H1 (cell line): ENCODE data around the gene TDRD12. TPM values are rescaled to one million over a fixed set of nuclear protein-coding genes. Genes with fewer than 3 reads are reported as not detected.

Experiments used
- CTCF ChIA-PET: fragments of 300-600 bp; sonication (Branson Sonifier 250); formaldehyde crosslinking; loops from one replicate; lab custom pipeline; 2021; ENCODE audit not compliant: partially characterized antibody; lab: Charles Lee
- POLR2A ChIA-PET: fragments of 300-600 bp; sonication (Branson Sonifier 250); formaldehyde crosslinking; loops from one replicate; lab custom pipeline; 2021; ENCODE audit warnings: inconsistent platforms; ENCODE audit not compliant: partially characterized antibody; lab: Charles Lee
- DNase-seq, 2 experiments: peaks; one replicate each; pipeline versions ENCODE4 v3.0.0 to v3.0.0-alpha.2; 2010 to 2022; ENCODE audit warnings: low spot score in 2 of 2, low read depth in 1 of 2, mixed read lengths in 1 of 2
- FAIRE-seq: peaks from 2 replicates; lab custom pipeline; 2011; peaks lifted over from hg19 to GRCh38; lab: Jason Lieb, UNC
- H2AFZ ChIP-seq: 2 replicates; pipeline ENCODE4 v1.8.1; 2012; ENCODE audit warnings: low read length, inconsistent platforms
- H2AK5ac ChIP-seq: 2 replicates; pipeline ENCODE4 v1.6.1; 2013; ENCODE audit warnings: low read depth, low read length
- H2BK120ac ChIP-seq: replicated peaks from 2 replicates; pipeline ENCODE3; 2013; ENCODE audit warnings: low read depth, low read length, inconsistent platforms
- H2BK12ac ChIP-seq: 2 replicates; pipeline ENCODE4 v1.6.1; 2013; ENCODE audit warnings: low read depth, low read length
- H2BK15ac ChIP-seq: 2 replicates; pipeline ENCODE4 v1.6.1; 2013; ENCODE audit warnings: low read length
- H2BK20ac ChIP-seq: 2 replicates; pipeline ENCODE4 v1.6.1; 2013; ENCODE audit warnings: low read length
- H2BK5ac ChIP-seq: 2 replicates; pipeline ENCODE4 v1.6.1; 2013; ENCODE audit warnings: low read depth, low read length
- H3K14ac ChIP-seq: 2 replicates; pipeline ENCODE4 v1.6.1; 2013; ENCODE audit warnings: inconsistent platforms; ENCODE audit not compliant: insufficient read length
- H3K18ac ChIP-seq: 2 replicates; pipeline ENCODE4 v1.6.1; 2013; ENCODE audit warnings: low read length; ENCODE audit errors: extremely low read depth
- H3K23ac ChIP-seq: 2 replicates; pipeline ENCODE4 v1.6.1; 2013; ENCODE audit warnings: inconsistent platforms; ENCODE audit not compliant: insufficient read length
- H3K23me2 ChIP-seq: 2 replicates; pipeline ENCODE4 v1.6.1; 2013; ENCODE audit warnings: low read depth, low read length
- H3K27ac ChIP-seq: 2 replicates; pipeline ENCODE4 v1.6.1; 2011; ENCODE audit warnings: low read depth, low read length, inconsistent platforms
- H3K27me3 ChIP-seq, 4 experiments: replicated peaks in 1 of 4; 1 replicate in 1 of 4; 2 replicates in 3 of 4; pipeline versions ENCODE4 v1.6.1 to v1.8.1; 2011 to 2013; ENCODE audit warnings: low read length in 3 of 4, mild to moderate bottlenecking in 3 of 4, inconsistent platforms in 2 of 4, mixed read lengths in 2 of 4, moderate library complexity in 1 of 4; ENCODE audit not compliant: control insufficient read depth in 3 of 4, insufficient read depth in 3 of 4; ENCODE audit errors: extremely low read depth in 1 of 4
- H3K36me3 ChIP-seq, 4 experiments: 2 replicates each; pipeline versions ENCODE4 v1.6.1 to v1.8.1; 2011 to 2013; ENCODE audit warnings: mild to moderate bottlenecking in 4 of 4, low read length in 3 of 4, moderate library complexity in 2 of 4, control low read depth in 1 of 4, inconsistent platforms in 1 of 4; ENCODE audit not compliant: insufficient read depth in 4 of 4, control insufficient read depth in 2 of 4
- H3K4ac ChIP-seq: replicated peaks from 2 replicates; pipeline ENCODE3; 2013; ENCODE audit warnings: low read length, low read depth, mixed read lengths, inconsistent platforms; ENCODE audit not compliant: insufficient read length
- H3K4me1 ChIP-seq, 4 experiments: replicated peaks in 1 of 4; 1 replicate in 1 of 4; 2 replicates in 3 of 4; pipeline versions ENCODE4 v1.6.1 to v1.8.1; 2011 to 2013; ENCODE audit warnings: low read length in 3 of 4, inconsistent platforms in 2 of 4, mixed read lengths in 1 of 4; ENCODE audit not compliant: insufficient read depth in 4 of 4, control insufficient read depth in 3 of 4
- H3K4me2 ChIP-seq, 2 experiments: 2 replicates each; pipeline versions ENCODE4 v1.6.1 to v1.8.1; 2011 to 2013; ENCODE audit warnings: low read depth in 2 of 2, low read length in 2 of 2, control low read depth in 1 of 2, inconsistent platforms in 1 of 2, mild to moderate bottlenecking in 1 of 2; ENCODE audit not compliant: insufficient read depth in 1 of 2
- H3K4me3 ChIP-seq, 4 experiments: fragments of 200-600, 300-600 bp in 1 of 4; sonication (generic), shearing (Covaris generic), sonication (Bioruptor Twin) in 1 of 4; 2 replicates each; pipeline versions ENCODE4 v1.5.1 to v1.8.1; 2011 to 2016; ENCODE audit warnings: low read length in 4 of 4, low read depth in 3 of 4, control low read depth in 2 of 4, inconsistent platforms in 2 of 4, mild to moderate bottlenecking in 2 of 4, mixed read lengths in 1 of 4, moderate library complexity in 1 of 4; ENCODE audit not compliant: insufficient read depth in 2 of 4; ENCODE audit errors: extremely low read depth in 1 of 4
- H3K56ac ChIP-seq: replicated peaks from 2 replicates; pipeline ENCODE3; 2013; ENCODE audit warnings: low read depth, mild to moderate bottlenecking, mixed read lengths, low read length, inconsistent platforms; ENCODE audit not compliant: insufficient read length
- H3K79me1 ChIP-seq: 2 replicates; pipeline ENCODE4 v1.6.1; 2013; ENCODE audit warnings: low read depth, low read length, control low read depth
- H3K79me2 ChIP-seq, 2 experiments: 2 replicates each; pipeline versions ENCODE4 v1.6.1 to v1.8.1; 2012 to 2013; ENCODE audit warnings: low read length in 2 of 2, mild to moderate bottlenecking in 2 of 2, inconsistent platforms in 1 of 2; ENCODE audit not compliant: insufficient read depth in 2 of 2, control insufficient read depth in 1 of 2
- H3K9ac ChIP-seq, 4 experiments: replicated peaks in 1 of 4; 1 replicate in 1 of 4; 2 replicates in 3 of 4; pipeline versions ENCODE4 v1.6.1 to v1.8.1; 2011 to 2013; ENCODE audit warnings: low read depth in 3 of 4, low read length in 3 of 4, control low read depth in 2 of 4, mild to moderate bottlenecking in 2 of 4, moderate library complexity in 2 of 4, inconsistent platforms in 1 of 4; ENCODE audit errors: extremely low read depth in 1 of 4
- H3K9me3 ChIP-seq, 2 experiments: 2 replicates each; pipeline versions ENCODE4 v1.6.1 to v1.8.1; 2012 to 2013; ENCODE audit warnings: mild to moderate bottlenecking in 2 of 2, moderate library complexity in 2 of 2, control low read depth in 1 of 2, inconsistent platforms in 1 of 2, low read depth in 1 of 2, low read length in 1 of 2, mixed read lengths in 1 of 2; ENCODE audit not compliant: insufficient read depth in 2 of 2
- H4K20me1 ChIP-seq, 2 experiments: replicated peaks in 1 of 2; 2 replicates each; pipeline versions ENCODE3 to v1.8.1; 2011 to 2013; ENCODE audit warnings: inconsistent platforms in 2 of 2, low read length in 2 of 2, mild to moderate bottlenecking in 1 of 2; ENCODE audit not compliant: insufficient read depth in 2 of 2, control insufficient read depth in 1 of 2
- H4K5ac ChIP-seq: 2 replicates; pipeline ENCODE4 v1.6.1; 2013; ENCODE audit warnings: low read length, low read depth, mixed read lengths, inconsistent platforms; ENCODE audit not compliant: insufficient read length
- H4K8ac ChIP-seq: 2 replicates; pipeline ENCODE4 v1.8.0; 2013; ENCODE audit warnings: mild to moderate bottlenecking, moderate library complexity, low read length, inconsistent platforms; ENCODE audit not compliant: insufficient read depth; ENCODE audit errors: extremely low read depth
- H4K91ac ChIP-seq: replicated peaks from 2 replicates; pipeline ENCODE3; 2013; ENCODE audit warnings: low read length, mixed read lengths, inconsistent platforms; ENCODE audit not compliant: insufficient read length
- EZH2 ChIP-seq: fragments of 200-600 bp; sonication (generic); IDR thresholded peaks from 2 replicates; pipeline ENCODE4 v1.7.1; 2012; ENCODE audit warnings: low read depth, mild to moderate bottlenecking, moderate library complexity, low read length, inconsistent platforms; ENCODE audit not compliant: severe bottlenecking
- RAD21 ChIP-seq, 2 experiments: IDR thresholded peaks in 1 of 2; conservative IDR thresholded peaks in 1 of 2; 2 replicates each; pipeline ENCODE4 v1.6.1; 2011; ENCODE audit warnings: low read depth in 2 of 2, low read length in 2 of 2, improper control_type of control experiment in 1 of 2, inconsistent platforms in 1 of 2, mild to moderate bottlenecking in 1 of 2, moderate library complexity in 1 of 2
- RFX5 ChIP-seq: IDR thresholded peaks from 2 replicates; pipeline ENCODE4 v1.6.1; 2011; ENCODE audit warnings: low read depth, low read length, improper control_type of control experiment, borderline replicate concordance
- SIRT6 ChIP-seq: IDR thresholded peaks from one replicate; pipeline ENCODE4 v1.7.1; 2012; ENCODE audit warnings: low read length, inconsistent platforms
- SRF ChIP-seq: IDR thresholded peaks from 2 replicates; pipeline ENCODE4 v1.6.1; 2011; ENCODE audit warnings: mild to moderate bottlenecking, low read depth, low read length, moderate library complexity
- ZNF274 ChIP-seq: IDR thresholded peaks from 2 replicates; pipeline ENCODE4 v1.7.0; 2012; ENCODE audit warnings: low read length, borderline replicate concordance; ENCODE audit errors: extremely low read depth
- WGBS, 2 experiments: shearing (Covaris generic) in 1 of 2; methylation state at CpG; one replicate each; pipeline versions ENCODE4 v1.1.6 to v1.1.7; 2013 to 2015; ENCODE audit warnings: low lambda C conversion rate in 2 of 2, mixed read lengths in 2 of 2, inconsistent platforms in 1 of 2, low coverage in 1 of 2, missing lambda C conversion rate in 1 of 2; ENCODE audit not compliant: insufficient replicate concordance in 2 of 2, insufficient coverage in 1 of 2, insufficient read length in 1 of 2; ENCODE audit errors: extremely low coverage in 1 of 2, missing lambda C conversion rate in 1 of 2; 5-methylcytosine and 5-hydroxymethylcytosine counted together
- polyA plus RNA-seq, 7 experiments: library from polyadenylated mRNA; depleted of rRNA in 3 of 7; stranded (reverse) in 5 of 7; unstranded in 2 of 7; fragments of >200 nt in 5 of 7; fragments of 200-250 nt in 2 of 7; gene quantifications; 1 replicate in 5 of 7; 2 replicates in 1 of 7; 4 replicates in 1 of 7; pipeline versions ENCODE4 v1.2.1 to v1.2.3, GENCODE V29; 2011 to 2013; ENCODE audit warnings: missing spikeins in 2 of 7, mixed read lengths in 2 of 7
- total RNA-seq: library from RNA; stranded (reverse); fragmentation: NEBNext Ultra II Directional; extraction: Animal tissue kit (Norgen Biotek cat#: 25700); gene quantifications from 2 replicates; pipeline ENCODE4 v1.2.1, GENCODE V29; 2021

Gene TDRD12
- total and polyA plus RNA-seq, 2 of the 8 experiments (the other 6 are each of a cell fraction or from before 2014, with no cell fraction given): 0.39 to 0.88 TPM

DNA sequence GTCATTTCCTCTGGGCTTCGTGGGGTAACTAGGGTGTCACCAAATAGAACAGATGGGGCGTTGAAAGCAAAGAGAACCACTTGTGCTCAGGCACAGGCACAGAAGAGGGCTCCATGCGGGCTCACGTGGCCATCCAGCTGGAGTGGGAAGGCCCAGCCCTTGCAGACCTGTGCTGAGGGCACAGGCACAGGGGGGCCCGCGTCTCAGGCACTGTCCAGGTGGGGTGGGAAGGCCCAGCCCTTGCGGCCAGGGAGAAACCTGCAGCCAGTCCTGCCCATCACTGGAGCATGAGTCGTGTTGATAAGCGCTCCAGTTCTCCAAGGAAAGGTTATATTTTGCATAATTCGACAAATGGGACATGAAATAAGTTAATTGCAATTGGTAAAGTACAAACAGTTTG lies 92.5 kb downstream of the TDRD12 start:
- H4K5ac ChIP-seq: no peak overlapping the region
- no peak overlapping the region for H2BK20ac ChIP-seq
- no peaks in the 10 kb centered on the region for H3K36me3 ChIP-seq
- H3K9me3 ChIP-seq: no peaks in the 10 kb centered on the region
- no peak overlapping the region for H3K9ac ChIP-seq
- H3K27ac ChIP-seq: no peak overlapping the region
- H3K79me2 ChIP-seq: no peaks in the 10 kb centered on the region
- no peaks in the 10 kb centered on the region for H3K79me1 ChIP-seq
- no peaks in the 10 kb centered on the region for H4K20me1 ChIP-seq
- H2AFZ ChIP-seq: no peak overlapping the region
- H3K23ac ChIP-seq: no peak overlapping the region
- no peak overlapping the region for H2AK5ac ChIP-seq
- H4K91ac ChIP-seq: no peak overlapping the region
- no peak overlapping the region for H2BK15ac ChIP-seq
- H2BK12ac ChIP-seq: no peak overlapping the region
- H3K4ac ChIP-seq: no peak overlapping the region
- no peak overlapping the region for H3K14ac ChIP-seq
- H3K23me2 ChIP-seq: no peaks in the 10 kb centered on the region
- H3K56ac ChIP-seq: no peak overlapping the region
- DNase-seq (no peak), FAIRE-seq (no peak)
- CTCF ChIA-PET: interaction anchor here (0.9 kb wide), 1 partner anchor 11 kb away, joined by 3 read pairs; no protein-coding TSS in a partner anchor
- TF ChIP-seq RFX5 (no peak), RAD21 (IDR thresholded peaks at IDR 0.05 in 1 of 2, conservative IDR thresholded peaks at IDR 0.05 in 1 of 2; ENCODE audit: low read depth in 2 of 2, low read length in 2 of 2) (no peak), SRF (no peak), SIRT6 (no peak), ZNF274 (no peak), EZH2 (no peak)
- H2BK120ac ChIP-seq: no peak overlapping the region
- H4K8ac ChIP-seq: no peak overlapping the region
- no peak overlapping the region for H3K18ac ChIP-seq
- peaks cover 0 to 11% (median 5%) of the 10 kb centered on the region in 4 experiments; a peak in 5 of 7 replicates for H3K4me1 ChIP-seq
- no peak overlapping the region for H3K4me3 ChIP-seq
- 91% methylated on average over 10 of the region's 10 CpGs; no CpG with 5 or more reads in 1 of the 2 experiments for WGBS, 2 experiments
- POLR2A ChIA-PET: no interaction called here
- H3K27me3 ChIP-seq: no peaks in the 10 kb centered on the region
- no peak overlapping the region for H3K4me2 ChIP-seq
- H2BK5ac ChIP-seq: no peak overlapping the region
